ENCODE results near the gene AGO3. TPM values are rescaled to one million over a fixed set of nuclear protein-coding genes. Genes with fewer than 3 reads are reported as not detected.
A peak's percentile ranks its signal among the peaks of the same experiment; 100 is the strongest.

AGO3 gene
- total and polyA plus RNA-seq, 7 experiments from 2014 or later: 11.8 to 49.2 (median 32.9) TPM

GRCh38 chr1:35936838-35937237 is 5.9 kb downstream of the AGO3 start:
- CTCF ChIA-PET: no interaction called here

GRCh38 chr1:35939484-35939883 is 8.6 kb downstream of the AGO3 start:
- Histone ChIP-seq H3K4me1 (ENCODE audit: control insufficient read depth in 2 of 2, insufficient read depth in 2 of 2, low read length in 2 of 2) (peaks cover 8% of the 10 kb centered on the region in 2 donors), H3K9me3 (ENCODE audit: control insufficient read depth in 2 of 3, low read length in 3 of 3) (no peaks in the 10 kb centered on the region), H3K27ac (ENCODE audit: low read depth, low read length) (no peak overlapping the region), H3K27me3 (ENCODE audit: control insufficient read depth in 2 of 2, insufficient read depth in 2 of 2, low read length in 2 of 2) (no peaks in the 10 kb centered on the region), H3K36me3 (ENCODE audit: control insufficient read depth in 2 of 3, insufficient read depth in 3 of 3, low read length in 3 of 3) (no peaks in the 10 kb centered on the region), H3K4me3 (ENCODE audit: low read length) (no peak overlapping the region)
- peaks cover 0 to 12% (median 5%) of the 10 kb centered on the region in 5 donors for H3K36me3 Mint-ChIP-seq
- CTCF ChIA-PET: no interaction called here
- ATAC-seq (no peak), DNase-seq (no peak)
- no peaks in the 10 kb centered on the region for H3K27me3 Mint-ChIP-seq
- H3K4me3 Mint-ChIP-seq: no peak overlapping the region
- POLR2A ChIA-PET: no interaction called here
- peaks cover 26 to 59% (median 49%) of the 10 kb centered on the region in 7 donors for H3K4me1 Mint-ChIP-seq
- no peaks in the 10 kb centered on the region for H3K9me3 Mint-ChIP-seq
- H3K27ac Mint-ChIP-seq: peak overlapping the region in 1 of 9 donors; percentile 62
- intact Hi-C loops (cut with micrococcal nuclease): loop anchor here (10.0 kb wide), 2 partner anchors 285 to 525 kb away; partner anchors contain the start of genes MRPS15 (in 1 of the 2) and THRAP3 (in 1 of the 2)

More at GRCh38 chr1:35936838-35937237, 5.9 kb downstream of the AGO3 start:
- no peak for DNase-seq
- no peaks in the 10 kb centered on the region for H3K27me3 ChIP-seq (ENCODE audit: control insufficient read depth in 2 of 2, insufficient read depth in 2 of 2, low read length in 2 of 2)
- Mint-ChIP-seq H3K4me1 (peaks cover 26 to 62% (median 57%) of the 10 kb centered on the region in 7 donors), H3K9me3 (no peaks in the 10 kb centered on the region), H3K27ac (no peak overlapping the region), H3K4me3 (no peak overlapping the region), H3K27me3 (no peaks in the 10 kb centered on the region), H3K36me3 (peaks cover 0 to 5% (median 5%) of the 10 kb centered on the region in 5 donors)
- intact Hi-C loops (cut with micrococcal nuclease): loop anchor here (10.0 kb wide), 2 partner anchors 288 to 528 kb away; partner anchors contain the start of genes MRPS15 (in 1 of the 2) and THRAP3 (in 1 of the 2)
- no peak overlapping the region for H3K4me3 ChIP-seq (ENCODE audit: low read length)
- no peaks in the 10 kb centered on the region for H3K36me3 ChIP-seq (ENCODE audit: control insufficient read depth in 2 of 3, insufficient read depth in 3 of 3, low read length in 3 of 3)
- H3K4me1 ChIP-seq (ENCODE audit: control insufficient read depth in 2 of 2, insufficient read depth in 2 of 2, low read length in 2 of 2): peaks cover 13 to 17% of the 10 kb centered on the region in 2 donors
- H3K27ac ChIP-seq (ENCODE audit: low read depth, low read length): no peak overlapping the region
- POLR2A ChIA-PET: no interaction called here
- H3K9me3 ChIP-seq (ENCODE audit: control insufficient read depth in 2 of 3, low read length in 3 of 3): no peaks in the 10 kb centered on the region
- ATAC-seq: no peak

- POLR2A ChIA-PET: no interaction called here
- intact Hi-C loops (cut with micrococcal nuclease): no loop called here
- Histone ChIP-seq H3K4me3 (ENCODE audit: low read length) (no peak overlapping the region), H3K4me1 (ENCODE audit: control insufficient read depth in 2 of 2, insufficient read depth in 2 of 2, low read length in 2 of 2) (peaks cover 8% of the 10 kb centered on the region in 2 donors), H3K27me3 (ENCODE audit: control insufficient read depth in 2 of 2, insufficient read depth in 2 of 2, low read length in 2 of 2) (no peaks in the 10 kb centered on the region), H3K9me3 (ENCODE audit: control insufficient read depth in 2 of 3, low read length in 3 of 3) (no peaks in the 10 kb centered on the region), H3K36me3 (ENCODE audit: control insufficient read depth in 2 of 3, insufficient read depth in 3 of 3, low read length in 3 of 3) (peaks cover 0 to 5% (median 0%) of the 10 kb centered on the region in 3 experiments), H3K27ac (ENCODE audit: low read depth, low read length) (no peak overlapping the region)
- DNase-seq (no peak), ATAC-seq (no peak)
- Mint-ChIP-seq H3K4me3 (no peak overlapping the region), H3K9me3 (no peaks in the 10 kb centered on the region), H3K27me3 (no peaks in the 10 kb centered on the region), H3K36me3 (peaks cover 5 to 26% (median 20%) of the 10 kb centered on the region in 5 donors), H3K27ac (peak overlapping the region in 1 of 9 donors; percentile 58), H3K4me1 (peaks cover 37 to 64% (median 58%) of the 10 kb centered on the region in 7 donors)
- CTCF ChIA-PET: no interaction called here
Measured at GRCh38 chr1:35945327-35945726, 14.4 kb downstream of the AGO3 start.

- Histone ChIP-seq H3K27ac (ENCODE audit: low read depth, low read length) (no peak overlapping the region), H3K36me3 (ENCODE audit: control insufficient read depth in 2 of 3, insufficient read depth in 3 of 3, low read length in 3 of 3) (peaks cover 0 to 5% (median 0%) of the 10 kb centered on the region in 3 experiments), H3K4me1 (ENCODE audit: control insufficient read depth in 2 of 2, insufficient read depth in 2 of 2, low read length in 2 of 2) (peaks cover 7 to 8% of the 10 kb centered on the region in 2 donors), H3K4me3 (ENCODE audit: low read length) (no peak overlapping the region), H3K9me3 (ENCODE audit: control insufficient read depth in 2 of 3, low read length in 3 of 3) (no peaks in the 10 kb centered on the region), H3K27me3 (ENCODE audit: control insufficient read depth in 2 of 2, insufficient read depth in 2 of 2, low read length in 2 of 2) (no peaks in the 10 kb centered on the region)
- H3K36me3 Mint-ChIP-seq: peaks cover 5 to 31% (median 17%) of the 10 kb centered on the region in 5 donors
- intact Hi-C loops (cut with micrococcal nuclease): no loop called here
- ChIA-PET CTCF (no interaction called here), POLR2A (interaction anchor here (0.6 kb wide), 1 partner anchor 16 kb away, joined by 3 read pairs; the partner anchor contains the start of gene AGO3)
- H3K4me1 Mint-ChIP-seq: peaks cover 21 to 43% (median 38%) of the 10 kb centered on the region in 7 donors
- H3K27me3 Mint-ChIP-seq: no peaks in the 10 kb centered on the region
- DNase-seq (no peak), ATAC-seq (no peak)
- no peak overlapping the region for H3K4me3 Mint-ChIP-seq
- H3K9me3 Mint-ChIP-seq: no peaks in the 10 kb centered on the region
- H3K27ac Mint-ChIP-seq: peak overlapping the region in 2 of 9 donors; percentile 7 to 19
Measured at GRCh38 chr1:35947547-35947946, 16.6 kb downstream of the AGO3 start.

GRCh38 chr1:35958558-35958957 is 27.7 kb downstream of the AGO3 start:
- no peaks in the 10 kb centered on the region for H3K4me1 ChIP-seq (ENCODE audit: control insufficient read depth in 2 of 2, insufficient read depth in 2 of 2, low read length in 2 of 2)
- ChIA-PET CTCF (no interaction called here), POLR2A (interaction anchor here (0.6 to 0.7 kb wide), 2 partner anchors 159 to 571 kb away, joined by 3 to 4 read pairs; no protein-coding TSS in a partner anchor)
- intact Hi-C loops (cut with micrococcal nuclease): no loop called here
- Mint-ChIP-seq H3K4me3 (no peak overlapping the region), H3K9me3 (peaks cover 0 to 3% (median 0%) of the 10 kb centered on the region in 11 donors), H3K36me3 (peaks cover 0 to 26% (median 22%) of the 10 kb centered on the region in 5 donors), H3K4me1 (peaks cover 0 to 20% (median 10%) of the 10 kb centered on the region in 7 donors), H3K27me3 (no peaks in the 10 kb centered on the region), H3K27ac (no peak overlapping the region)
- no peaks in the 10 kb centered on the region for H3K36me3 ChIP-seq (ENCODE audit: control insufficient read depth in 2 of 3, insufficient read depth in 3 of 3, low read length in 3 of 3)
- H3K27ac ChIP-seq (ENCODE audit: low read depth, low read length): no peak overlapping the region
- ATAC-seq (no peak), DNase-seq (no peak)
- H3K9me3 ChIP-seq (ENCODE audit: control insufficient read depth in 2 of 3, low read length in 3 of 3): no peaks in the 10 kb centered on the region
- H3K27me3 ChIP-seq (ENCODE audit: control insufficient read depth in 2 of 2, insufficient read depth in 2 of 2, low read length in 2 of 2): no peaks in the 10 kb centered on the region
- no peak overlapping the region for H3K4me3 ChIP-seq (ENCODE audit: low read length)

GRCh38 chr1:35959304-35959703 is 28.4 kb downstream of the AGO3 start:
- Mint-ChIP-seq H3K4me1 (peaks cover 0 to 20% (median 9%) of the 10 kb centered on the region in 7 donors), H3K9me3 (peaks cover 0 to 5% (median 0%) of the 10 kb centered on the region in 11 donors), H3K36me3 (peaks cover 0 to 25% (median 22%) of the 10 kb centered on the region in 5 donors), H3K27me3 (no peaks in the 10 kb centered on the region), H3K27ac (no peak overlapping the region), H3K4me3 (no peak overlapping the region)
- POLR2A ChIA-PET: no interaction called here
- Histone ChIP-seq H3K27me3 (ENCODE audit: control insufficient read depth in 2 of 2, insufficient read depth in 2 of 2, low read length in 2 of 2) (no peaks in the 10 kb centered on the region), H3K36me3 (ENCODE audit: control insufficient read depth in 2 of 3, insufficient read depth in 3 of 3, low read length in 3 of 3) (no peaks in the 10 kb centered on the region), H3K4me3 (ENCODE audit: low read length) (no peak overlapping the region), H3K4me1 (ENCODE audit: control insufficient read depth in 2 of 2, insufficient read depth in 2 of 2, low read length in 2 of 2) (no peaks in the 10 kb centered on the region), H3K27ac (ENCODE audit: low read depth, low read length) (no peak overlapping the region), H3K9me3 (ENCODE audit: control insufficient read depth in 2 of 3, low read length in 3 of 3) (no peaks in the 10 kb centered on the region)
- no peak for ATAC-seq
- no peak for DNase-seq
- CTCF ChIA-PET: no interaction called here
- intact Hi-C loops (cut with micrococcal nuclease): no loop called here

GRCh38 chr1:35962952-35963351 is 32.0 kb downstream of the AGO3 start:
- H3K4me1 Mint-ChIP-seq: peaks cover 0 to 19% (median 5%) of the 10 kb centered on the region in 7 donors
- no peaks in the 10 kb centered on the region for H3K27me3 ChIP-seq (ENCODE audit: control insufficient read depth in 2 of 2, insufficient read depth in 2 of 2, low read length in 2 of 2)
- ChIA-PET POLR2A (no interaction called here), CTCF (no interaction called here)
- peaks cover 0 to 3% (median 0%) of the 10 kb centered on the region in 3 experiments for H3K36me3 ChIP-seq (ENCODE audit: control insufficient read depth in 2 of 3, insufficient read depth in 3 of 3, low read length in 3 of 3)
- intact Hi-C loops (cut with micrococcal nuclease): no loop called here
- DNase-seq (no peak), ATAC-seq (no peak)
- H3K36me3 Mint-ChIP-seq: peaks cover 4 to 15% (median 11%) of the 10 kb centered on the region in 5 donors
- no peaks in the 10 kb centered on the region for H3K4me1 ChIP-seq (ENCODE audit: control insufficient read depth in 2 of 2, insufficient read depth in 2 of 2, low read length in 2 of 2)
- no peak overlapping the region for H3K4me3 Mint-ChIP-seq
- H3K4me3 ChIP-seq (ENCODE audit: low read length): no peak overlapping the region
- H3K27ac ChIP-seq (ENCODE audit: low read depth, low read length): no peak overlapping the region
- H3K9me3 Mint-ChIP-seq: peaks cover 0 to 5% (median 0%) of the 10 kb centered on the region in 11 donors
- H3K27ac Mint-ChIP-seq: no peak overlapping the region
- no peaks in the 10 kb centered on the region for H3K9me3 ChIP-seq (ENCODE audit: control insufficient read depth in 2 of 3, low read length in 3 of 3)
- H3K27me3 Mint-ChIP-seq: no peaks in the 10 kb centered on the region

Measured in naive thymus-derived CD4-positive, alpha-beta T cell (primary cell).